Measurements from ENCODE around the gene RASAL1. TPM values are rescaled to one million over a fixed set of nuclear protein-coding genes. Genes with fewer than 3 reads are reported as not detected.

Gene RASAL1
- total RNA-seq, 1 donor from 2014 or later = 0.65 TPM

- Mint-ChIP-seq H3K4me1 (peaks cover 12% of the 10 kb centered on the region), H3K9me3 (peaks cover 6% of the 10 kb centered on the region), H3K36me3 (no peaks in the 10 kb centered on the region), H3K4me3 (no peak overlapping the region), H3K27ac (no peak overlapping the region), H3K27me3 (ENCODE audit: low read depth) (peaks cover 14% of the 10 kb centered on the region)
- TF ChIP-seq CTCF (IDR thresholded peaks at IDR 0.05; ENCODE audit: unreplicated experiment) = no peak
- DNase-seq (ENCODE audit: low spot score in 2 of 2, unreplicated experiment in 2 of 2) = no peak
These were observed 11.4 kb upstream of the RASAL1 start for GRCh38 chr12:113146999-113147398.

GRCh38 chr12:113145720-113146551, 10.4 kb upstream of the RASAL1 start:
- no peak for DNase-seq (ENCODE audit: low spot score in 2 of 2, unreplicated experiment in 2 of 2)
- TF ChIP-seq CTCF (IDR thresholded peaks at IDR 0.05; ENCODE audit: unreplicated experiment) = no peak
- Mint-ChIP-seq H3K27ac (no peak overlapping the region), H3K27me3 (ENCODE audit: low read depth) (peaks cover 9% of the 10 kb centered on the region), H3K4me3 (no peak overlapping the region), H3K4me1 (peaks cover 11% of the 10 kb centered on the region), H3K36me3 (no peaks in the 10 kb centered on the region), H3K9me3 (peaks cover 6% of the 10 kb centered on the region)

DNA sequence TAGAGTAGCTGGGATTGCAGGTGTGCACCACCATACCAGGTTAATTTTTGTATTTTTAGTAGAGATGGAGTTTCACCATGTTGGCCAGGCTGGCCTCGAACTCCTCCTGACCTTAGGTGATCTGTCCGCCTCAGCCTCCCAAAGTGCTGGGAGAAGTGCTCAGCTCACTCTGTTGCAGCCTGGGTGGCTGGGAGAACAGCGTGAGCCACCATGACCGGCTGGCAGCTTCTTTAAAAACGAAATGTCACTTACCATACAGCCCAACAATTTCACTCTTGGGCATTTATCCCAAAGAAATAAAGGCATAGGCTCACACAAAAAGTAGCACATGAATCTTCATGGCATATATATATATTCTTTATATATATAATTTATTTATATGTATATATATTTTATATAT, 9.2 kb upstream of the RASAL1 start:
- no peak overlapping the region for H3K27ac Mint-ChIP-seq
- no peak for TF ChIP-seq CTCF (IDR thresholded peaks at IDR 0.05; ENCODE audit: unreplicated experiment)
- DNase-seq (ENCODE audit: low spot score in 2 of 2, unreplicated experiment in 2 of 2) = no peak
- peaks cover 6% of the 10 kb centered on the region for H3K9me3 Mint-ChIP-seq
- H3K4me3 Mint-ChIP-seq = no peak overlapping the region
- H3K4me1 Mint-ChIP-seq = peaks cover 4% of the 10 kb centered on the region
- H3K36me3 Mint-ChIP-seq = no peaks in the 10 kb centered on the region
- peaks cover 4% of the 10 kb centered on the region for H3K27me3 Mint-ChIP-seq (ENCODE audit: low read depth)

GRCh38 chr12:113143959-113144358, 8.4 kb upstream of the RASAL1 start:
- DNase-seq (ENCODE audit: low spot score in 2 of 2, unreplicated experiment in 2 of 2) = no peak
- Mint-ChIP-seq H3K36me3 (no peaks in the 10 kb centered on the region), H3K4me1 (no peaks in the 10 kb centered on the region), H3K27me3 (ENCODE audit: low read depth) (peaks cover 4% of the 10 kb centered on the region), H3K9me3 (peaks cover 6% of the 10 kb centered on the region), H3K4me3 (no peak overlapping the region), H3K27ac (no peak overlapping the region)
- TF ChIP-seq CTCF (IDR thresholded peaks at IDR 0.05; ENCODE audit: unreplicated experiment) = no peak

DNA sequence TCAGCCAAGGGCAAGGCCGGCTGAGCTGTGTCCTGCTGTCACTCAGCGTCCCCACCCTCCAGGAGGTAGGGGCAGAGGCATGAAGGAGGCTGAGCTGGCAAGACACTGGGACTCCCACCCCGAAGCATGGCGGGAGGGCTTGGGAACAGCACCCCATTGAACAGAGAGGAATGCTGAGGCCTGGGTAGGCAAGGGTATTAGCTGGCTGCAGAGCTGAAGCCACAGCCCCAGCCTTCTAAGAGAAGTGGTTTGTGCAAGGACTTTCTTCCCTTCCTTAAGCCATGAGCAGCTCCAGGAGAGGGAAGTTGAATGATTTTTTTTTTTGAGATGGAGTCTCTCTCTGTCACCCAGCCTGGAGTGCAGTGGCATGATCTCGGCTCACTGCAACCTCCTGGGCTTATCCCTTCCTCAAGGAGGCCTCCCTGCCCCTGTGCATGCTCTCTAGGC, 7.3 kb upstream of the RASAL1 start:
- Mint-ChIP-seq H3K4me1 (no peaks in the 10 kb centered on the region), H3K27me3 (ENCODE audit: low read depth) (peaks cover 4% of the 10 kb centered on the region), H3K4me3 (no peak overlapping the region), H3K36me3 (no peaks in the 10 kb centered on the region), H3K27ac (no peak overlapping the region), H3K9me3 (peaks cover 6% of the 10 kb centered on the region)
- no peak for DNase-seq (ENCODE audit: low spot score in 2 of 2, unreplicated experiment in 2 of 2)
- no peak for TF ChIP-seq CTCF (IDR thresholded peaks at IDR 0.05; ENCODE audit: unreplicated experiment)

Measured in mesothelial cell of epicardium (in vitro differentiated cells).